Measurements from ENCODE around the gene CDCP2.

- TF ChIP-seq CTCF (IDR thresholded peaks at IDR 0.05; ENCODE audit: low read depth, low read length, poor library complexity, severe bottlenecking) (no peak), EZH2phosphoT487 (IDR thresholded peaks at IDR 0.05; ENCODE audit: borderline replicate concordance, low read length) (no peak)
Measured at GRCh38 chr1:54136269-54136896, 16.4 kb downstream of the CDCP2 start.
